ENCODE data around the gene ISX.

The ISX gene

GRCh38 chr22:35114131-35114980 lies 48.4 kb downstream of the ISX start:
- DNase-seq, result no peak

GRCh38 chr22:35115515-35115914 lies 49.6 kb downstream of the ISX start:
- DNase-seq, result no peak

GRCh38 chr22:35116269-35116668 lies 50.3 kb downstream of the ISX start:
- DNase-seq, result no peak

GRCh38 chr22:35116817-35117216 lies 50.9 kb downstream of the ISX start:
- DNase-seq, result no peak

GRCh38 chr22:35119494-35119893 lies 53.5 kb downstream of the ISX start:
- no peak for DNase-seq

- no peak for DNase-seq
Observed at GRCh38 chr22:35124691-35125219, 58.8 kb downstream of the ISX start.

GRCh38 chr22:35126993-35127392 lies 61.0 kb downstream of the ISX start:
- no peak for DNase-seq

- DNase-seq, result no peak
Observed at GRCh38 chr22:35128637-35129036, 62.7 kb downstream of the ISX start.

- no peak for DNase-seq
Observed at GRCh38 chr22:35131525-35132000, 65.6 kb downstream of the ISX start.

- DNase-seq, result no peak
Observed at GRCh38 chr22:35132568-35132967, 66.6 kb downstream of the ISX start.

- no peak for DNase-seq
Observed at GRCh38 chr22:35133702-35134380, 67.9 kb downstream of the ISX start.

- DNase-seq, result no peak
Observed at GRCh38 chr22:35134637-35135036, 68.7 kb downstream of the ISX start.

- no peak for DNase-seq
Observed at GRCh38 chr22:35135165-35135564, 69.2 kb downstream of the ISX start.
